ENCODE data around the gene GNPTAB. TPM values are rescaled to one million over a fixed set of nuclear protein-coding genes. Genes with fewer than 3 reads are reported as not detected.

The GNPTAB gene
- total RNA-seq, 2 experiments from 2014 or later: 19.6 to 20.2 TPM

- Mint-ChIP-seq H3K27ac (no peak overlapping the region), H3K36me3 (peaks cover 4% of the 10 kb centered on the region), H3K4me1 (ENCODE audit: low read depth) (no peaks in the 10 kb centered on the region), H3K9me3 (no peaks in the 10 kb centered on the region), H3K4me3 (no peak overlapping the region), H3K27me3 (no peaks in the 10 kb centered on the region)
- POLR2A ChIA-PET: no interaction called here
- no peak for DNase-seq
- intact Hi-C loops (cut with micrococcal nuclease): no loop called here
- CTCF ChIA-PET: no interaction called here
Measured at GRCh38 chr12:101720118-101720517, 110.6 kb downstream of the GNPTAB start.

- no peak for DNase-seq
- Mint-ChIP-seq H3K36me3 (peaks cover 4% of the 10 kb centered on the region), H3K9me3 (no peaks in the 10 kb centered on the region), H3K27me3 (no peaks in the 10 kb centered on the region), H3K27ac (no peak overlapping the region), H3K4me1 (ENCODE audit: low read depth) (no peaks in the 10 kb centered on the region), H3K4me3 (no peak overlapping the region)
- ChIA-PET POLR2A (no interaction called here), CTCF (no interaction called here)
- intact Hi-C loops (cut with micrococcal nuclease): loop anchor here (5.0 kb wide), 1 partner anchor 47 kb away; no protein-coding TSS in a partner anchor
Measured at GRCh38 chr12:101719566-101719965, 111.2 kb downstream of the GNPTAB start.

- intact Hi-C loops (cut with micrococcal nuclease): loop anchor here (5.0 kb wide), 1 partner anchor 43 kb away; no protein-coding TSS in a partner anchor
- CTCF ChIA-PET: interaction anchor here (1.5 kb wide), 1 partner anchor 41 kb away, joined by 3 read pairs; no protein-coding TSS in a partner anchor
- Mint-ChIP-seq H3K36me3 (no peaks in the 10 kb centered on the region), H3K9me3 (no peaks in the 10 kb centered on the region), H3K27ac (no peak overlapping the region), H3K4me1 (ENCODE audit: low read depth) (peaks cover 9% of the 10 kb centered on the region), H3K27me3 (no peaks in the 10 kb centered on the region), H3K4me3 (no peak overlapping the region)
- POLR2A ChIA-PET: no interaction called here
- no peak for DNase-seq
Measured at GRCh38 chr12:101714877-101715444, 115.8 kb downstream of the GNPTAB start.

GRCh38 chr12:101713930-101714329 is 116.8 kb downstream of the GNPTAB start:
- ChIA-PET CTCF (interaction anchor here (1.0 to 1.5 kb wide), 2 partner anchors 42 to 47 kb away, joined by 3 to 4 read pairs; no protein-coding TSS in a partner anchor), POLR2A (no interaction called here)
- DNase-seq: no peak
- no peaks in the 10 kb centered on the region for H3K27me3 Mint-ChIP-seq
- no peak overlapping the region for H3K4me3 Mint-ChIP-seq
- no peaks in the 10 kb centered on the region for H3K9me3 Mint-ChIP-seq
- intact Hi-C loops (cut with micrococcal nuclease): no loop called here
- no peaks in the 10 kb centered on the region for H3K36me3 Mint-ChIP-seq
- no peak overlapping the region for H3K27ac Mint-ChIP-seq
- peaks cover 15% of the 10 kb centered on the region for H3K4me1 Mint-ChIP-seq (ENCODE audit: low read depth)

GRCh38 chr12:101713059-101713682 is 117.6 kb downstream of the GNPTAB start:
- H3K27me3 Mint-ChIP-seq: no peaks in the 10 kb centered on the region
- POLR2A ChIA-PET: no interaction called here

GRCh38 chr12:101710288-101710687 is 120.5 kb downstream of the GNPTAB start:
- H3K36me3 Mint-ChIP-seq: no peaks in the 10 kb centered on the region
- no peak for DNase-seq
- no peak overlapping the region for H3K4me3 Mint-ChIP-seq
- H3K27me3 Mint-ChIP-seq: no peaks in the 10 kb centered on the region
- intact Hi-C loops (cut with micrococcal nuclease): no loop called here
- H3K27ac Mint-ChIP-seq: no peak overlapping the region
- ChIA-PET POLR2A (no interaction called here), CTCF (no interaction called here)
- no peaks in the 10 kb centered on the region for H3K9me3 Mint-ChIP-seq
- H3K4me1 Mint-ChIP-seq (ENCODE audit: low read depth): peaks cover 24% of the 10 kb centered on the region

More at GRCh38 chr12:101713059-101713682, 117.6 kb downstream of the GNPTAB start:
- CTCF ChIA-PET: interaction anchor here (0.5 to 1.5 kb wide), 2 partner anchors 43 to 469 kb away, joined by 3 read pairs; no protein-coding TSS in a partner anchor
- no peak overlapping the region for H3K4me3 Mint-ChIP-seq
- no peak overlapping the region for H3K27ac Mint-ChIP-seq
- H3K9me3 Mint-ChIP-seq: no peaks in the 10 kb centered on the region
- no peaks in the 10 kb centered on the region for H3K36me3 Mint-ChIP-seq
- H3K4me1 Mint-ChIP-seq (ENCODE audit: low read depth): peaks cover 15% of the 10 kb centered on the region
- DNase-seq: no peak
- intact Hi-C loops (cut with micrococcal nuclease): no loop called here

- no peaks in the 10 kb centered on the region for H3K9me3 Mint-ChIP-seq
- H3K4me1 Mint-ChIP-seq (ENCODE audit: low read depth): peaks cover 24% of the 10 kb centered on the region
- H3K27ac Mint-ChIP-seq: no peak overlapping the region
- CTCF ChIA-PET: interaction anchor here (1.2 to 1.4 kb wide), 2 partner anchors 124 to 133 kb away, joined by 3 read pairs; partner anchors contain the start of gene GNPTAB
- DNase-seq: no peak
- H3K27me3 Mint-ChIP-seq: no peaks in the 10 kb centered on the region
- no peak overlapping the region for H3K4me3 Mint-ChIP-seq
- POLR2A ChIA-PET: interaction anchor here (0.6 kb wide), 1 partner anchor 78 kb away, joined by 4 read pairs; no protein-coding TSS in a partner anchor
- no peaks in the 10 kb centered on the region for H3K36me3 Mint-ChIP-seq
- intact Hi-C loops (cut with micrococcal nuclease): no loop called here
Measured at GRCh38 chr12:101707131-101707782, 123.5 kb downstream of the GNPTAB start.

GRCh38 chr12:101706403-101706802 is 124.4 kb downstream of the GNPTAB start:
- intact Hi-C loops (cut with micrococcal nuclease): no loop called here
- CTCF ChIA-PET: interaction anchor here (1.3 to 1.4 kb wide), 2 partner anchors 53 to 134 kb away, joined by 3 to 4 read pairs; no protein-coding TSS in a partner anchor

GRCh38 chr12:101703487-101703886 is 127.3 kb downstream of the GNPTAB start:
- intact Hi-C loops (cut with micrococcal nuclease): no loop called here
- Mint-ChIP-seq H3K9me3 (no peaks in the 10 kb centered on the region), H3K4me1 (ENCODE audit: low read depth) (peaks cover 30% of the 10 kb centered on the region), H3K36me3 (no peaks in the 10 kb centered on the region), H3K4me3 (no peak overlapping the region), H3K27ac (no peak overlapping the region), H3K27me3 (no peaks in the 10 kb centered on the region)
- no peak for DNase-seq
- ChIA-PET POLR2A (no interaction called here), CTCF (no interaction called here)

More at GRCh38 chr12:101706403-101706802, 124.4 kb downstream of the GNPTAB start:
- H3K4me1 Mint-ChIP-seq (ENCODE audit: low read depth): peaks cover 24% of the 10 kb centered on the region
- no peak overlapping the region for H3K4me3 Mint-ChIP-seq
- DNase-seq: no peak
- no peaks in the 10 kb centered on the region for H3K9me3 Mint-ChIP-seq
- POLR2A ChIA-PET: no interaction called here
- H3K27me3 Mint-ChIP-seq: no peaks in the 10 kb centered on the region
- no peak overlapping the region for H3K27ac Mint-ChIP-seq
- no peaks in the 10 kb centered on the region for H3K36me3 Mint-ChIP-seq

- no peak for DNase-seq
- Mint-ChIP-seq H3K4me3 (no peak overlapping the region), H3K9me3 (no peaks in the 10 kb centered on the region), H3K27ac (no peak overlapping the region), H3K4me1 (ENCODE audit: low read depth) (peaks cover 36% of the 10 kb centered on the region), H3K27me3 (no peaks in the 10 kb centered on the region), H3K36me3 (peaks cover 3% of the 10 kb centered on the region)
- POLR2A ChIA-PET: no interaction called here
- CTCF ChIA-PET: no interaction called here
- intact Hi-C loops (cut with micrococcal nuclease): no loop called here
Measured at GRCh38 chr12:101700299-101700820, 130.4 kb downstream of the GNPTAB start.

- DNase-seq: peak; percentile 55
- Mint-ChIP-seq H3K27ac (peak overlapping the region; percentile 61), H3K4me3 (peak overlapping the region; percentile 87), H3K4me1 (ENCODE audit: low read depth) (peaks cover 39% of the 10 kb centered on the region), H3K9me3 (no peaks in the 10 kb centered on the region), H3K36me3 (peaks cover 3% of the 10 kb centered on the region), H3K27me3 (no peaks in the 10 kb centered on the region)
- intact Hi-C loops (cut with micrococcal nuclease): loop anchor here (1.0 to 5.0 kb wide), 4 partner anchors 29 to 423 kb away; partner anchors contain the start of genes NUP37, PARPBP and WASHC3
- ChIA-PET CTCF (interaction anchor here (2.5 kb wide), 1 partner anchor 132 kb away, joined by 8 read pairs; the partner anchor contains the start of gene GNPTAB), POLR2A (interaction anchor here (0.6 kb wide), 1 partner anchor 73 kb away, joined by 3 read pairs; no protein-coding TSS in a partner anchor)
Measured at GRCh38 chr12:101698800-101699347, 131.9 kb downstream of the GNPTAB start.

Data from activated CD4-positive, alpha-beta memory T cell treated with anti-CD3 and anti-CD28 coated beads for 36 hours (primary cell).